ENCODE results near the gene DPYD.

The DPYD gene

GRCh38 chr1:97505289-97505688 lies 415.5 kb downstream of the DPYD start:
- H3K27ac ChIP-seq, result no peak overlapping the region
- TF ChIP-seq ZFX (IDR thresholded peaks at IDR 0.05) (no peak), CTCF (conservative IDR thresholded peaks at IDR 0.05) (no peak)

- no peak for TF ChIP-seq ZFX (IDR thresholded peaks at IDR 0.05)
- TF ChIP-seq CTCF (conservative IDR thresholded peaks at IDR 0.05), result no peak
- no peak overlapping the region for H3K27ac ChIP-seq
These were observed 418.5 kb downstream of the DPYD start for GRCh38 chr1:97502360-97502759.

- no peak overlapping the region for H3K27ac ChIP-seq
- TF ChIP-seq CTCF (conservative IDR thresholded peaks at IDR 0.05) (no peak), ZFX (IDR thresholded peaks at IDR 0.05) (no peak)
These were observed 419.2 kb downstream of the DPYD start for GRCh38 chr1:97501628-97502027.

- no peak overlapping the region for H3K27ac ChIP-seq
- TF ChIP-seq CTCF (conservative IDR thresholded peaks at IDR 0.05), result no peak
- no peak for TF ChIP-seq ZFX (IDR thresholded peaks at IDR 0.05)
These were observed 420.1 kb downstream of the DPYD start for GRCh38 chr1:97500760-97501159.

GRCh38 chr1:97499667-97500066 lies 421.2 kb downstream of the DPYD start:
- H3K27ac ChIP-seq, result no peak overlapping the region
- TF ChIP-seq CTCF (conservative IDR thresholded peaks at IDR 0.05), result no peak
- TF ChIP-seq ZFX (IDR thresholded peaks at IDR 0.05), result no peak

GRCh38 chr1:97489834-97490233 lies 431.0 kb downstream of the DPYD start:
- H3K27ac ChIP-seq, result no peak overlapping the region
- TF ChIP-seq CTCF (conservative IDR thresholded peaks at IDR 0.05), result no peak
- no peak for TF ChIP-seq ZFX (IDR thresholded peaks at IDR 0.05)

- TF ChIP-seq CTCF (conservative IDR thresholded peaks at IDR 0.05), result no peak
These were observed 432.3 kb downstream of the DPYD start for GRCh38 chr1:97488530-97488929.

More at GRCh38 chr1:97488530-97488929, 432.3 kb downstream of the DPYD start:
- H3K27ac ChIP-seq, result no peak overlapping the region

Measured in C4-2B (cell line).